GM12878 (cell line): Measurements from ENCODE around the gene CIROP. TPM values are rescaled to one million over a fixed set of nuclear protein-coding genes. Genes with fewer than 3 reads are reported as not detected.

ENCODE experiments used
- ATAC-seq: fragments of 200-7000 bp; cut with Tn5 transposase; 3 replicates; pipeline ENCODE4 v1.9.1; 2020; ENCODE audit warnings: mild to moderate bottlenecking, moderate library complexity
- BruUV-seq: library from RNA; stranded (reverse); fragments of 400-500 nt; replicated peaks from 2 replicates; lab custom pipeline; 2021; lab: Mats Ljungman, UMichigan
- CTCF ChIA-PET: fragments of 300-600 bp; sonication (Branson Sonifier 250); formaldehyde crosslinking; extraction: SDS; loops from one replicate; lab custom pipeline; 2021; ENCODE audit warnings: inconsistent platforms; lab: Yijun Ruan, JAX
- POLR2A ChIA-PET: fragments of 350-600 bp; formaldehyde crosslinking; extraction: SDS; loops from one replicate; lab custom pipeline; 2021; ENCODE audit warnings: inconsistent platforms; lab: Charles Lee
- RAD21 ChIA-PET: fragments of 300-600 bp; sonication (Branson Sonifier 250); formaldehyde crosslinking; loops from one replicate; lab custom pipeline; 2023; ENCODE audit warnings: antibody characterized with exemption; ENCODE audit not compliant: unreplicated experiment; lab: Charles Lee
- SMC1A ChIA-PET: fragments of 300-600 bp; sonication (Branson Sonifier 250); formaldehyde crosslinking; loops from one replicate; lab custom pipeline; 2023; ENCODE audit not compliant: unreplicated experiment, uncharacterized antibody; lab: Charles Lee
- DNase-seq: peaks from one replicate; pipeline ENCODE4 v3.0.0-alpha.2; 2011; ENCODE audit warnings: low read depth, low spot score
- FAIRE-seq: peaks from 3 replicates; lab custom pipeline; 2011; peaks lifted over from hg19 to GRCh38; lab: Jason Lieb, UNC
- H2AFZ ChIP-seq: 2 replicates; pipeline ENCODE4 v1.6.0; 2011; ENCODE audit warnings: low read depth, low read length, control low read depth; ENCODE audit not compliant: control insufficient read depth
- H3K27ac ChIP-seq: 2 replicates; pipeline ENCODE4 v1.5.1; 2011; ENCODE audit warnings: control low read depth; ENCODE audit not compliant: control insufficient read depth, insufficient read depth
- H3K27me3 ChIP-seq, 2 experiments: replicated peaks in 1 of 2; 2 replicates each; pipeline versions ENCODE4 v1.6.0 to v1.6.1; 2011; ENCODE audit warnings: low read length in 1 of 2; ENCODE audit not compliant: control insufficient read depth in 2 of 2, insufficient read depth in 2 of 2
- H3K36me3 ChIP-seq, 2 experiments: 2 replicates each; pipeline ENCODE4 v1.5.1; 2011; ENCODE audit warnings: low read length in 1 of 2; ENCODE audit not compliant: control insufficient read depth in 2 of 2, insufficient read depth in 2 of 2
- H3K4me1 ChIP-seq: 2 replicates; pipeline ENCODE4 v1.6.1; 2011; ENCODE audit warnings: mild to moderate bottlenecking, low read length, moderate library complexity, mixed read lengths; ENCODE audit not compliant: control insufficient read depth, insufficient read depth
- H3K4me2 ChIP-seq: 2 replicates; pipeline ENCODE4 v1.6.0; 2011; ENCODE audit warnings: control low read depth; ENCODE audit not compliant: control insufficient read depth, insufficient read depth
- H3K4me3 ChIP-seq: fragments of 200-600 bp; sonication (generic); 2 replicates; pipeline ENCODE4 v1.5.1; 2016
- H3K79me2 ChIP-seq: 2 replicates; pipeline ENCODE4 v1.6.0; 2011; ENCODE audit warnings: low read length; ENCODE audit not compliant: control insufficient read depth, insufficient read depth
- H3K9ac ChIP-seq: 2 replicates; pipeline ENCODE4 v1.8.0; 2011; ENCODE audit warnings: low read length, control low read depth, mixed read lengths; ENCODE audit not compliant: control insufficient read depth, insufficient read depth
- H3K9me3 ChIP-seq: replicated peaks from 3 replicates; pipeline ENCODE4 v1.5.1; 2011; ENCODE audit warnings: mild to moderate bottlenecking, low read length; ENCODE audit not compliant: control insufficient read depth, insufficient read depth
- H4K20me1 ChIP-seq: 2 replicates; pipeline ENCODE4 v1.6.0; 2011; ENCODE audit not compliant: control insufficient read depth, insufficient read depth
- BCLAF1 ChIP-seq: fragments of 450-650 bp; IDR thresholded peaks from 2 replicates; pipeline ENCODE4 v1.6.1; 2017; ENCODE audit warnings: antibody characterized with exemption, mild to moderate bottlenecking, moderate library complexity
- BMI1 ChIP-seq: fragments of 450-650 bp; IDR thresholded peaks from 2 replicates; pipeline ENCODE4 v1.6.1; 2016; ENCODE audit warnings: mild to moderate bottlenecking, moderate library complexity, borderline replicate concordance
- BRCA1 ChIP-seq: IDR thresholded peaks from 2 replicates; pipeline ENCODE4 v1.6.1; 2011; ENCODE audit warnings: low read depth, low read length, improper control_type of control experiment
- CTCF ChIP-seq, 3 experiments: IDR thresholded peaks in 2 of 3; conservative IDR thresholded peaks in 1 of 3; 2 replicates each; pipeline ENCODE4 v1.5.1; 2011; ENCODE audit warnings: low read depth in 3 of 3, low read length in 3 of 3, mild to moderate bottlenecking in 3 of 3, control low read depth in 2 of 3, moderate library complexity in 2 of 3, inconsistent platforms in 1 of 3, mixed read lengths in 1 of 3; ENCODE audit not compliant: control insufficient read depth in 2 of 3, insufficient read depth in 1 of 3; ENCODE audit errors: extremely low read depth in 1 of 3
- E4F1 ChIP-seq: fragments of 450-650 bp; IDR thresholded peaks from 2 replicates; pipeline ENCODE4 v1.6.1; 2018; ENCODE audit warnings: borderline replicate concordance, mild to moderate bottlenecking; ENCODE audit not compliant: partially characterized antibody
- GATAD2B ChIP-seq: fragments of 450-650 bp; conservative IDR thresholded peaks from 2 replicates; pipeline ENCODE4 v1.6.1; 2017; ENCODE audit warnings: low read depth, mild to moderate bottlenecking, moderate library complexity
- MEF2A ChIP-seq: IDR thresholded peaks from 2 replicates; pipeline ENCODE4 v1.6.1; 2011; ENCODE audit warnings: low read depth, mild to moderate bottlenecking, low read length, moderate library complexity; ENCODE audit not compliant: insufficient read depth
- MTA3 ChIP-seq: IDR thresholded peaks from 2 replicates; pipeline ENCODE4 v1.6.1; 2012; ENCODE audit warnings: low read length, inconsistent platforms, borderline replicate concordance
- NFIC ChIP-seq: IDR thresholded peaks from 2 replicates; pipeline ENCODE4 v1.6.1; 2012; ENCODE audit warnings: low read depth, mild to moderate bottlenecking, inconsistent platforms, low read length, moderate library complexity
- NRF1 ChIP-seq: conservative IDR thresholded peaks from 2 replicates; pipeline ENCODE4 v1.6.1; 2011; ENCODE audit warnings: mild to moderate bottlenecking, low read depth, low read length, improper control_type of control experiment
- POU2F2 ChIP-seq: IDR thresholded peaks from 3 replicates; pipeline ENCODE4 v1.6.1; 2011; ENCODE audit warnings: low read depth, mild to moderate bottlenecking, low read length, borderline replicate concordance
- TARDBP ChIP-seq: IDR thresholded peaks from 2 replicates; pipeline ENCODE4 v1.6.1; 2016; ENCODE audit warnings: borderline replicate concordance
- ZSCAN29 ChIP-seq: fragments of 450-650 bp; IDR thresholded peaks from 2 replicates; pipeline ENCODE4 v1.6.1; 2017; ENCODE audit warnings: mild to moderate bottlenecking, moderate library complexity
- ZZZ3 ChIP-seq: IDR thresholded peaks from 2 replicates; pipeline ENCODE4 v1.6.1; 2011; ENCODE audit warnings: low read depth; ENCODE audit not compliant: control insufficient read depth, insufficient read length
- WGBS: methylation state at CpG from one replicate; pipeline ENCODE4 v1.1.6; 2016; ENCODE audit warnings: low lambda C conversion rate; ENCODE audit not compliant: insufficient replicate concordance, insufficient coverage; ENCODE audit errors: missing lambda C conversion rate; 5-methylcytosine and 5-hydroxymethylcytosine counted together
- in situ Hi-C: fragments of 300-500 bp; cut with MboI; formaldehyde crosslinking; loops from 9 replicates; pipeline ENCODE4 v1.14.3; 2018; ENCODE audit warnings: mixed read lengths
- intact Hi-C: fragments of 100-400 bp; cut with micrococcal nuclease; formaldehyde crosslinking; loops from one replicate; pipeline ENCODE4 v1.14.2; 2022; ENCODE audit not compliant: unreplicated experiment
- polyA plus RNA-seq, 11 experiments: library from polyadenylated mRNA; depleted of rRNA in 4 of 11; unstranded in 6 of 11; stranded (reverse) in 5 of 11; fragments of >200 nt; fragmentation: Nextera tagmentation in 4 of 11; fragmentation: Illumina TruSeq in 1 of 11; extraction: Ambion mirVana in 4 of 11; extraction: Trizol in 1 of 11; gene quantifications; 1 replicate in 1 of 11; 2 replicates in 10 of 11; pipeline versions ENCODE4 v1.2.1 to v1.2.3, GENCODE V29; 2011 to 2016; ENCODE audit warnings: inconsistent platforms in 2 of 11, missing spikeins in 2 of 11, low read depth in 1 of 11
- total RNA-seq, 4 experiments: library from RNA; depleted of rRNA in 3 of 4; stranded (reverse); fragments of >200 nt in 3 of 4; fragmentation: Illumina TruSeq in 1 of 4; extraction: Trizol in 1 of 4; gene quantifications; 2 replicates each; pipeline versions ENCODE4 v1.2.1 to v1.2.3, GENCODE V29; 2013 to 2021

The CIROP gene
- total and polyA plus RNA-seq, 10 of the 15 experiments (the other 5 are each of a cell fraction or from before 2014, with no cell fraction given), result not detected

GRCh38 chr14:23136566-23137133 is 31.9 kb upstream of the CIROP start:
- in situ Hi-C loops, result no loop called here
- H3K4me1 ChIP-seq, result no peaks in the 10 kb centered on the region
- no TSS peak for BruUV-seq
- no peak overlapping the region for H2AFZ ChIP-seq
- intact Hi-C loops, result no loop called here
- ChIA-PET RAD21 (interaction anchor here (1.5 kb wide), 1 partner anchor 16 kb away, joined by 3 read pairs; no protein-coding TSS in a partner anchor), POLR2A (no interaction called here), CTCF (no interaction called here), SMC1A (no interaction called here)
- WGBS, result 53% methylated on average over 16 of the region's 16 CpGs
- H3K27ac ChIP-seq, result no peak overlapping the region
- no peaks in the 10 kb centered on the region for H3K36me3 ChIP-seq
- no peak overlapping the region for H3K4me3 ChIP-seq
- FAIRE-seq (no peak), DNase-seq (no peak), ATAC-seq (no peak)
- no peaks in the 10 kb centered on the region for H3K79me2 ChIP-seq
- H3K9me3 ChIP-seq, result no peaks in the 10 kb centered on the region
- H3K9ac ChIP-seq, result no peak overlapping the region
- no peaks in the 10 kb centered on the region for H4K20me1 ChIP-seq
- peaks cover 1 to 3% of the 10 kb centered on the region in 2 experiments; a peak in 3 of 4 replicates for H3K27me3 ChIP-seq
- H3K4me2 ChIP-seq, result no peak overlapping the region
- TF ChIP-seq NRF1 (no peak), TARDBP (no peak), GATAD2B (no peak), BCLAF1 (no peak), MTA3 (no peak), CTCF (IDR thresholded peaks at IDR 0.05 in 2 of 3, conservative IDR thresholded peaks at IDR 0.05 in 1 of 3; ENCODE audit: control insufficient read depth in 2 of 3, extremely low read depth in 1 of 3, insufficient read depth in 1 of 3, low read depth in 3 of 3, low read length in 3 of 3) (no peak), ZZZ3 (no peak), NFIC (no peak), BRCA1 (no peak), ZSCAN29 (no peak), MEF2A (no peak), BMI1 (no peak), POU2F2 (no peak), E4F1 (no peak)
